Renal pelvis (tissue), 4 donors: ENCODE data around the gene ZNF92. TPM values are rescaled to one million over a fixed set of nuclear protein-coding genes. Genes with fewer than 3 reads are reported as not detected.
"Not testable (repeated sequence)": the region's sequence is repeated elsewhere in the genome, so short reads cannot be mapped to it uniquely, and the experiment has no call there.

ENCODE experiments used
- DNase-seq: peaks from one replicate; pipeline ENCODE4 v3.0.0-alpha.2; 2013
- polyA plus RNA-seq, 3 donors: library from polyadenylated mRNA; unstranded; fragments of 120-200 nt; gene quantifications; one replicate each; pipeline ENCODE4 v1.2.1, GENCODE V29; 2013; ENCODE audit not compliant: insufficient read length in 3 of 3

ZNF92 gene
- polyA plus RNA-seq, 3 donors, result 20.8 to 21.3 (median 21.0) TPM

- DNase-seq, result not testable (repeated sequence)
Measured at GRCh38 chr7:65406706-65407105, 33.1 kb downstream of the ZNF92 start.

GRCh38 chr7:65409363-65409762 lies 35.7 kb downstream of the ZNF92 start:
- no peak for DNase-seq

- DNase-seq, result no peak
Measured at GRCh38 chr7:65411249-65411648, 37.6 kb downstream of the ZNF92 start.

GRCh38 chr7:65422670-65423069 lies 49.0 kb downstream of the ZNF92 start:
- no peak for DNase-seq

GRCh38 chr7:65423286-65423685 lies 49.6 kb downstream of the ZNF92 start:
- DNase-seq, result not testable (repeated sequence)

- DNase-seq, result no peak
Measured at GRCh38 chr7:65429642-65430343, 56.1 kb downstream of the ZNF92 start.

- DNase-seq, result no peak
Measured at GRCh38 chr7:65430344-65431186, 56.9 kb downstream of the ZNF92 start.

- no peak for DNase-seq
Measured at GRCh38 chr7:65434307-65434706, 60.7 kb downstream of the ZNF92 start.

GRCh38 chr7:65436163-65436562 lies 62.5 kb downstream of the ZNF92 start:
- no peak for DNase-seq

GRCh38 chr7:65438598-65438997 lies 64.9 kb downstream of the ZNF92 start:
- no peak for DNase-seq

- no peak for DNase-seq
Measured at GRCh38 chr7:65441010-65441409, 67.4 kb downstream of the ZNF92 start.

- DNase-seq, result no peak
Measured at GRCh38 chr7:65444205-65444842, 70.7 kb downstream of the ZNF92 start.

- DNase-seq, result no peak
Measured at GRCh38 chr7:65444899-65445823, 71.5 kb downstream of the ZNF92 start.

GRCh38 chr7:65447041-65447440 lies 73.4 kb downstream of the ZNF92 start:
- DNase-seq, result not testable (repeated sequence)

GRCh38 chr7:65448816-65449504 lies 75.3 kb downstream of the ZNF92 start:
- no peak for DNase-seq

- no peak for DNase-seq
Measured at GRCh38 chr7:65449505-65449852, 75.8 kb downstream of the ZNF92 start.
